ENCODE results near the gene MCRIP1. TPM values are rescaled to one million over a fixed set of nuclear protein-coding genes. Genes with fewer than 3 reads are reported as not detected.

MCRIP1 gene
- total and polyA plus RNA-seq, 9 of the 15 experiments (the other 6 are each of a cell fraction or from before 2014, with no cell fraction given) = 0.39 to 35.8 (median 9.7) TPM

DNA sequence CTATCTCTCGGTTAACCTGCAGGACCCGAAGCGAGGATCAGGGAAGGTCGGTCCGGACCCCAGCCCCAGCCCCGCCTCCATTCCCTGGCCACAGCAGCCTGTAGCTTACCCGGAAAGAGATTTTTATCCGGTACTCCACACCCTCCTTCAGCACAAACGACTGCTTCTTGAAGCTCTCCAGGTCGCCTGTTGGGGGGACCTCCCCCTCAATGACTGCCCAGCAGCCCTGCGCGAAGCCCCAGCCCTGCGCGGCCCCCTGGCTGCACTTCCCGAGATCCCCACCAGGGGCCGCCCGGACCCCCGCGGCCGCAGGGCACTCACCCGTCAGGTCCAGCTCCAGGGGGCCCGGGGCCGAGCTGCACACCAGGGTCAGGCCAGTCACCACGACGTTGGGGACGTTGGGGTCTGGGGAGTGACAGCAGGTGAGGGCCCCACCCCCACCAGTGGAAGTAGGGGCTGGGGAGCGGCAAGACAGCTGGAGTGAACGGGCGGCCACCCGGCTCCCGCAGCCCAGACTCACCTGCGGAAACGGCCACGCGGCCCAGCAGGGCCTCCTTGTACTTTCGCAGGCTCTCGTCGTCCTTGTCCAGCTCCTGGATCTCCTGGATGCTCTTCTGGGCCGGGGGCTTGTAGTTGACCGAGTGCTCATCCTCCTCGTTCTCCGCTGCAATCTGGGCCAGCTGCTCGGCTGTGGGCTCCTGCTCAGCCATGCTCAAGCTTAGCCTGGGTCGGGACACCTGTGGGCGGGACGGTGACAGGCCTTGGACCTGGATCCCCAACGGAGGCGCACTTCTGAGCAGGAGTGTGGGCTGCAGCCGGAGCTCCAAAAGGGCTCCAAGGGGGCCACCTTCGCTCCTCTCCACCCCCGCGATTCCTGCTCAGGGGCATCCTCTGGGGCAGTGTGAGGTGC is 36.4 kb upstream of the MCRIP1 start (continued):
- no peak for TF ChIP-seq CHCHD3 (CRISPR knock-in tag; IDR thresholded peaks at IDR 0.05)
- TF ChIP-seq, protein P1, sequence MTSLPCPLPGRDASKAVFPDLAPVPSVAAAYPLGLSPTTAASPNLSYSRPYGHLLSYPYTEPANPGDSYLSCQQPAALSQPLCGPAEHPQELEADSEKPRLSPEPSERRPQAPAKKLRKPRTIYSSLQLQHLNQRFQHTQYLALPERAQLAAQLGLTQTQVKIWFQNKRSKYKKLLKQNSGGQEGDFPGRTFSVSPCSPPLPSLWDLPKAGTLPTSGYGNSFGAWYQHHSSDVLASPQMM (CRISPR knock-in tag; IDR thresholded peaks at IDR 0.05) = no peak
- TF ChIP-seq MTA3 (IDR thresholded peaks at IDR 0.05; ENCODE audit: borderline replicate concordance) = no peak; the same call in 1 of the 2 replicates
- peak; percentile 44; the same call in 1 of the 2 replicates for TF ChIP-seq EP400 (IDR thresholded peaks at IDR 0.05)
- TF ChIP-seq, protein P2, sequence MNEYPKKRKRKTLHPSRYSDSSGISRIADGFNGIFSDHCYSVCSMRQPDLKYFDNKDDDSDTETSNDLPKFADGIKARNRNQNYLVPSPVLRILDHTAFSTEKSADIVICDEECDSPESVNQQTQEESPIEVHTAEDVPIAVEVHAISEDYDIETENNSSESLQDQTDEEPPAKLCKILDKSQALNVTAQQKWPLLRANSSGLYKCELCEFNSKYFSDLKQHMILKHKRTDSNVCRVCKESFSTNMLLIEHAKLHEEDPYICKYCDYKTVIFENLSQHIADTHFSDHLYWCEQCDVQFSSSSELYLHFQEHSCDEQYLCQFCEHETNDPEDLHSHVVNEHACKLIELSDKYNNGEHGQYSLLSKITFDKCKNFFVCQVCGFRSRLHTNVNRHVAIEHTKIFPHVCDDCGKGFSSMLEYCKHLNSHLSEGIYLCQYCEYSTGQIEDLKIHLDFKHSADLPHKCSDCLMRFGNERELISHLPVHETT (CRISPR knock-in tag; conservative IDR thresholded peaks at IDR 0.05 in 1 of 2, IDR thresholded peaks at IDR 0.05 in 1 of 2) = peak in 1 of 2 experiments; percentile 20; a peak in 1 of 4 replicates
- no peak for TF ChIP-seq ZNF280B (CRISPR knock-in tag; IDR thresholded peaks at IDR 0.05)
- TF ChIP-seq ZNF75A (CRISPR knock-in tag; IDR thresholded peaks at IDR 0.05) = no peak
- TF ChIP-seq ETV5 (CRISPR knock-in tag; IDR thresholded peaks at IDR 0.05; ENCODE audit: low read depth) = no peak
- no peak for TF ChIP-seq KLF13 (tag; IDR thresholded peaks at IDR 0.05; ENCODE audit: borderline replicate concordance, low read depth)
- TF ChIP-seq FIP1L1 (IDR thresholded peaks at IDR 0.05; ENCODE audit: low read depth, low read length, poor library complexity, severe bottlenecking) = peak; percentile 95
- TF ChIP-seq, protein P3, sequence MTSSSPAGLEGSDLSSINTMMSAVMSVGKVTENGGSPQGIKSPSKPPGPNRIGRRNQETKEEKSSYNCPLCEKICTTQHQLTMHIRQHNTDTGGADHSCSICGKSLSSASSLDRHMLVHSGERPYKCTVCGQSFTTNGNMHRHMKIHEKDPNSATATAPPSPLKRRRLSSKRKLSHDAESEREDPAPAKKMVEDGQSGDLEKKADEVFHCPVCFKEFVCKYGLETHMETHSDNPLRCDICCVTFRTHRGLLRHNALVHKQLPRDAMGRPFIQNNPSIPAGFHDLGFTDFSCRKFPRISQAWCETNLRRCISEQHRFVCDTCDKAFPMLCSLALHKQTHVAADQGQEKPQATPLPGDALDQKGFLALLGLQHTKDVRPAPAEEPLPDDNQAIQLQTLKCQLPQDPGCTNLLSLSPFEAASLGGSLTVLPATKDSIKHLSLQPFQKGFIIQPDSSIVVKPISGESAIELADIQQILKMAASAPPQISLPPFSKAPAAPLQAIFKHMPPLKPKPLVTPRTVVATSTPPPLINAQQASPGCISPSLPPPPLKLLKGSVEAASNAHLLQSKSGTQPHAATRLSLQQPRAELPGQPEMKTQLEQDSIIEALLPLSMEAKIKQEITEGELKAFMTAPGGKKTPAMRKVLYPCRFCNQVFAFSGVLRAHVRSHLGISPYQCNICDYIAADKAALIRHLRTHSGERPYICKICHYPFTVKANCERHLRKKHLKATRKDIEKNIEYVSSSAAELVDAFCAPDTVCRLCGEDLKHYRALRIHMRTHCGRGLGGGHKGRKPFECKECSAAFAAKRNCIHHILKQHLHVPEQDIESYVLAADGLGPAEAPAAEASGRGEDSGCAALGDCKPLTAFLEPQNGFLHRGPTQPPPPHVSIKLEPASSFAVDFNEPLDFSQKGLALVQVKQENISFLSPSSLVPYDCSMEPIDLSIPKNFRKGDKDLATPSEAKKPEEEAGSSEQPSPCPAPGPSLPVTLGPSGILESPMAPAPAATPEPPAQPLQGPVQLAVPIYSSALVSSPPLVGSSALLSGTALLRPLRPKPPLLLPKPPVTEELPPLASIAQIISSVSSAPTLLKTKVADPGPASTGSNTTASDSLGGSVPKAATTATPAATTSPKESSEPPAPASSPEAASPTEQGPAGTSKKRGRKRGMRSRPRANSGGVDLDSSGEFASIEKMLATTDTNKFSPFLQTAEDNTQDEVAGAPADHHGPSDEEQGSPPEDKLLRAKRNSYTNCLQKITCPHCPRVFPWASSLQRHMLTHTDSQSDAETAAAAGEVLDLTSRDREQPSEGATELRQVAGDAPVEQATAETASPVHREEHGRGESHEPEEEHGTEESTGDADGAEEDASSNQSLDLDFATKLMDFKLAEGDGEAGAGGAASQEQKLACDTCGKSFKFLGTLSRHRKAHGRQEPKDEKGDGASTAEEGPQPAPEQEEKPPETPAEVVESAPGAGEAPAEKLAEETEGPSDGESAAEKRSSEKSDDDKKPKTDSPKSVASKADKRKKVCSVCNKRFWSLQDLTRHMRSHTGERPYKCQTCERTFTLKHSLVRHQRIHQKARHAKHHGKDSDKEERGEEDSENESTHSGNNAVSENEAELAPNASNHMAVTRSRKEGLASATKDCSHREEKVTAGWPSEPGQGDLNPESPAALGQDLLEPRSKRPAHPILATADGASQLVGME (CRISPR knock-in tag; IDR thresholded peaks at IDR 0.05) = no peak
- TF ChIP-seq, protein P4, sequence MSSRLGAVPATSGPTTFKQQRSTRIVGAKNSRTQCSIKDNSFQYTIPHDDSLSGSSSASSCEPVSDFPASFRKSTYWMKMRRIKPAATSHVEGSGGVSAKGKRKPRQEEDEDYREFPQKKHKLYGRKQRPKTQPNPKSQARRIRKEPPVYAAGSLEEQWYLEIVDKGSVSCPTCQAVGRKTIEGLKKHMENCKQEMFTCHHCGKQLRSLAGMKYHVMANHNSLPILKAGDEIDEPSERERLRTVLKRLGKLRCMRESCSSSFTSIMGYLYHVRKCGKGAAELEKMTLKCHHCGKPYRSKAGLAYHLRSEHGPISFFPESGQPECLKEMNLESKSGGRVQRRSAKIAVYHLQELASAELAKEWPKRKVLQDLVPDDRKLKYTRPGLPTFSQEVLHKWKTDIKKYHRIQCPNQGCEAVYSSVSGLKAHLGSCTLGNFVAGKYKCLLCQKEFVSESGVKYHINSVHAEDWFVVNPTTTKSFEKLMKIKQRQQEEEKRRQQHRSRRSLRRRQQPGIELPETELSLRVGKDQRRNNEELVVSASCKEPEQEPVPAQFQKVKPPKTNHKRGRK (tag; IDR thresholded peaks at IDR 0.05) = no peak
- no peak for TF ChIP-seq ZNF146 (CRISPR knock-in tag; IDR thresholded peaks at IDR 0.05; ENCODE audit: unreplicated experiment)
- TF ChIP-seq BCOR (IDR thresholded peaks at IDR 0.05) = no peak

All from K562 (cell line).